GM12892 (cell line): Measurements from ENCODE around the gene CXCR5.

ENCODE experiments used
- POLR2A ChIP-seq: IDR thresholded peaks from 2 replicates; pipeline ENCODE4 v1.6.1; 2011; ENCODE audit warnings: low read depth, low read length, control low read depth
- TAF1 ChIP-seq: IDR thresholded peaks from 2 replicates; pipeline ENCODE4 v1.6.1; 2011; ENCODE audit warnings: low read depth, mild to moderate bottlenecking, control low read depth, low read length, borderline replicate concordance

DNA sequence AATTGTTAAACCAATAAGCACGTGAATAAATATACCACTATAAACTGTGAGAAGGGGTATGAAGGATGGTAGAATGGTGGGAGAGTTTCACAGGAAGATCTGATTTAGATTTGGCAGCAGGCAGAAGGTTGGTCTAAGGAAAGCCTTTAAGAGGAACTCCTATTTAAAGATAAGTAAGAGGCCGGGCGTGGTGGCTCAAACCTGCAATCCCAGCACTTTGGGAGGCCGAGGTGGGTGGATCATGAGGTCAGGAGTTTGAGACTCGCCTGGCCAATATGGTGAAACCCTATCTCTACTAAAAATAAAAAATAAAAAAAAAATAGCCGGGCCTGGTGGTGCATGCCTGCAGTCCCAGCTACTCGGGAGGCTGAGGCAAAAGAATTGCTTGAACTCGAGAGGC, 45.8 kb upstream of the CXCR5 start:
- TF ChIP-seq TAF1 = no peak
- no peak for TF ChIP-seq POLR2A
